Posterior cingulate gyrus (tissue), 11 donors: ENCODE results near the gene NOD2.

Source experiments
- DNase-seq, 10 donors: peaks; one replicate each; pipeline versions ENCODE4 v3.0.0 to v3.0.0-alpha.2; 2020 to 2021; ENCODE audit warnings: mixed read lengths in 3 of 10
- intact Hi-C: fragments of 100-400 bp; cut with DNase I; formaldehyde crosslinking; loops from one replicate; pipeline ENCODE4 v1.15.1; 2023

Gene NOD2

DNA sequence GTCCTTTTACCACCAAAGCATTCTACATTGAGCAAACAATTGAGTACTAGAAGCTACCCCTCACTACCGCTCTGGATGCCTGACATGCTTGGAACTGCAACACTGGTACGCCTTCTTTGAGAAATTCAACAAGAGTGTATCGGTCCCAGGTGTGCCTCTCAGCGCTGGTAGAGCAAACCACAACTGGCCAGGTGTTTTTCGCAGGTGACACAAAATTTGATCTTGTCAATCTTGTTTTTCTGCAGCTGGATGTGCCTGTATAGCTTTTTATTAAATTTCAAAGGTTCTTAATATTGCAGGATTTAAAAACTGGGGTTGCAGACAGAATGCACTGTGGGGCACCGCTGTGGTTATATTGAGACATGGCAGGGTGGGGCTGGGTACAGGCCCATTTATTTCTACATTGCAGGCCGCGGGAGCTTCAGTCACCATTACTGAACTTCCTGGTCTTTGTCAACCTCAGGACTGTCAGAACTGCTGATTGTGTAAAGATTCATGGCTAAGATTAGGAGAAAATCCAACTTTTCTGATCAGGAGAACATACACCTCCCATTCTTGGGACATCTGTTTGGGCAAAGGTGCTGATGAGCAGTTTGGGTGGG lies 7.8 kb upstream of the NOD2 start:
- intact Hi-C loops = no loop called here

GRCh38 chr16:50688083-50688482 lies 5.3 kb upstream of the NOD2 start:
- DNase-seq = peak in 2 of 10 donors; percentile 47 to 59
- intact Hi-C loops = no loop called here

More for the DNA sequence above, 7.8 kb upstream of the NOD2 start:
- DNase-seq = no peak

DNA sequence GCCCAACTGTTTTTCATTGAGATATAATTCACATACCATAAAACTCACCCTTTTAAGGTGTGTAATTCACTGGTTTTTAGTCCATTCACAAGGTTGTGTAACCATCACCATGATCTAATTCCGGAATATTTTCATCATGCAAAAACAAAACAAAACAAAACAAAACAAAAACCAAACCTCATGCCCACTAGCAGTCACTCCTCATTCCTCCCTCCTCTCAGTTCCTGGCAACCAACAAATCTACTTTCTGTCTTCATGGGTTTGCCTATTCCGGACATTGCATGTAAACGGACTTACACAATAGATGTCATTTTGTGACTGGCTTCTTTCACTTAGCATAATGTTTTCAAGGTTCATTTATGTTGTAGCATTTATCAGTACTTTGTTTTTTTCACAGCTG lies 4.5 kb upstream of the NOD2 start:
- DNase-seq = no peak
- intact Hi-C loops = no loop called here

- DNase-seq = no peak
- intact Hi-C loops = no loop called here
These were observed 3.2 kb upstream of the NOD2 start for GRCh38 chr16:50690177-50690576.

GRCh38 chr16:50692644-50692998 lies 785 bp upstream of the NOD2 start:
- intact Hi-C loops = no loop called here
- no peak for DNase-seq

GRCh38 chr16:50694206-50694605 lies 800 bp downstream of the NOD2 start:
- intact Hi-C loops = no loop called here
- no peak for DNase-seq

GRCh38 chr16:50695017-50696000 lies 1.9 kb downstream of the NOD2 start:
- DNase-seq = no peak

GRCh38 chr16:50696126-50696525 lies 2.7 kb downstream of the NOD2 start:
- DNase-seq = no peak
- intact Hi-C loops = no loop called here

More at GRCh38 chr16:50695017-50696000, 1.9 kb downstream of the NOD2 start:
- intact Hi-C loops = no loop called here

GRCh38 chr16:50696575-50697420 lies 3.4 kb downstream of the NOD2 start:
- intact Hi-C loops = no loop called here
- DNase-seq = peak in 1 of 10 donors; percentile 75

- no peak for DNase-seq
- intact Hi-C loops = no loop called here
These were observed 4.0 kb downstream of the NOD2 start for GRCh38 chr16:50697421-50697715.

GRCh38 chr16:50697881-50698767 lies 4.7 kb downstream of the NOD2 start:
- intact Hi-C loops = no loop called here
- DNase-seq = peak in 1 of 10 donors; percentile 78

DNA sequence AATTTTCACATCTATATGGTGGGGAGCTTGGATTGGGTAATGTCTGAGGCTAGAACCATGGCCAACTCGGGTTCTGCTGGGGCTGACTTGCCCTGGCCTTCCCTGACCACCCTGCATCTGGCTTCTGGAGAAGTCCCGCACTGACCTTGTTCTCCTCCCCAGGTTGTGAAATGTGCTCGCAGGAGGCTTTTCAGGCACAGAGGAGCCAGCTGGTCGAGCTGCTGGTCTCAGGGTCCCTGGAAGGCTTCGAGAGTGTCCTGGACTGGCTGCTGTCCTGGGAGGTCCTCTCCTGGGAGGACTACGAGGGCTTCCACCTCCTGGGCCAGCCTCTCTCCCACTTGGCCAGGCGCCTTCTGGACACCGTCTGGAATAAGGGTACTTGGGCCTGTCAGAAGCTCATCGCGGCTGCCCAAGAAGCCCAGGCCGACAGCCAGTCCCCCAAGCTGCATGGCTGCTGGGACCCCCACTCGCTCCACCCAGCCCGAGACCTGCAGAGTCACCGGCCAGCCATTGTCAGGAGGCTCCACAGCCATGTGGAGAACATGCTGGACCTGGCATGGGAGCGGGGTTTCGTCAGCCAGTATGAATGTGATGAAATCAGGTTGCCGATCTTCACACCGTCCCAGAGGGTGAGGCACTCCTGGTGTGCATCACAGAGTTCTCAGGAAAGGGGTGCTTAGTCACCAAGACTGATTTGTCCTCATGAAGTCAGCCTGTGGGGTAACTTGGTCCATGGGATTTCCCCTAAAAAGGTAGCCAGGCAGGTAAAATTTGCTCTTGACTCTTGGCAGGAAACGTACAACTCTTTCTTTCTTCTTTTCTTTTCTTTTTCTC lies 6.1 kb downstream of the NOD2 start:
- intact Hi-C loops = no loop called here
- DNase-seq = peak in 1 of 10 donors; percentile 76

- intact Hi-C loops = no loop called here
These were observed 9.3 kb downstream of the NOD2 start for GRCh38 chr16:50702725-50703124.

GRCh38 chr16:50704245-50704644 lies 10.8 kb downstream of the NOD2 start:
- intact Hi-C loops = no loop called here
- no peak for DNase-seq

More at GRCh38 chr16:50702725-50703124, 9.3 kb downstream of the NOD2 start:
- DNase-seq = peak in 1 of 10 donors; percentile 21

- intact Hi-C loops = no loop called here
- no peak for DNase-seq
These were observed 12.2 kb downstream of the NOD2 start for GRCh38 chr16:50705436-50706110.

DNA sequence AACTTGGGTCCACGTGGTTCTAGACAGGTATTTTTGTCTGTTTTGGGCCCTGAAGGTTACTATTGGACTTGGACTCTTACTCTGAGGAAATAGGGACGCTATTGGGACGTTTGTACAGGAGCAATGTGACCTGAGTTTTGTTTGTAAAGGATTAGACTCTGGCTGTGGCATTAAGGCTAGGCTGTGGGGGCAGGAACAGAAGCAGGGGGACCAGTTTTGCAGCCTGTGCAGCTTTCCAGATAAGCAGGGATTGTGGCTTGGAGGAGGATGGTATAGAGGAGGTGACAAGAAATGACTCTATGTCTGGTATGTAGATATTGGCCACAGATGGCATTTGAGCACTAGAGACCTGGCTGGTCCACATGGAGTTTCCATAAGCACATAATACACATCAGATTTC lies 12.8 kb downstream of the NOD2 start:
- intact Hi-C loops = no loop called here
- no peak for DNase-seq

DNA sequence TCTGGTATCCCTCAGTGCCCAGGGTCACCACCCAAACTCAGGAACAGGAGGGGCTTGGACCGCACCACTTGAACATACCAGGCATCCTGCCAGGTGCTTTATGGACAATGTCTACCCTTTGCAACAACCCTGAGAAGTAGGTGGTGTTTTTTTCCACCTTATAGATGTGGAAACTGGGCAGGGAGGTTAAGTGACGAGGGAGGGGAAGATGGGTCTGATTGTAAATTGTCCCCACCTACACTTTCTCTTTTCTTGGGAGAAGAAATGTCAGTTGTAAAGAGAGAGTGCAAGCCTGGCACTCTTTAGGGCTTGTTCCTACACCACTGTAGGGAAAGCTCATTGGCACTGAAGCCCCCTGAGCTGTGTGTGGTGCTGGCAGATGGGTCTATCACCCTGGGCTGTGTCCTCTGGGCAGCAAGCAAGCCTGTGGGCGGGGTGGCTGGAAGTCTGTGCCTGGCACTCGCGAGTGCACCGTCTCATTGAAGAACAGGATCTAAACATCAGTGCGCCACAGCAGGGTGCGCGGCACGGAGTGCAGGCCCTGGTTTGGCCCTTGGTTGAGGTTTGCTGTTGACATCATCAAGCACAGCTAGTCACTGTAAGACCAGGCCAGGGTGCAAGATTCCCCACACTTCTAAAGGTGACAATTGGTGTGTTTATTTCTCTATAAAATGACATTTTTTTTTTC lies 15.1 kb downstream of the NOD2 start:
- DNase-seq = no peak
- intact Hi-C loops = no loop called here

DNA sequence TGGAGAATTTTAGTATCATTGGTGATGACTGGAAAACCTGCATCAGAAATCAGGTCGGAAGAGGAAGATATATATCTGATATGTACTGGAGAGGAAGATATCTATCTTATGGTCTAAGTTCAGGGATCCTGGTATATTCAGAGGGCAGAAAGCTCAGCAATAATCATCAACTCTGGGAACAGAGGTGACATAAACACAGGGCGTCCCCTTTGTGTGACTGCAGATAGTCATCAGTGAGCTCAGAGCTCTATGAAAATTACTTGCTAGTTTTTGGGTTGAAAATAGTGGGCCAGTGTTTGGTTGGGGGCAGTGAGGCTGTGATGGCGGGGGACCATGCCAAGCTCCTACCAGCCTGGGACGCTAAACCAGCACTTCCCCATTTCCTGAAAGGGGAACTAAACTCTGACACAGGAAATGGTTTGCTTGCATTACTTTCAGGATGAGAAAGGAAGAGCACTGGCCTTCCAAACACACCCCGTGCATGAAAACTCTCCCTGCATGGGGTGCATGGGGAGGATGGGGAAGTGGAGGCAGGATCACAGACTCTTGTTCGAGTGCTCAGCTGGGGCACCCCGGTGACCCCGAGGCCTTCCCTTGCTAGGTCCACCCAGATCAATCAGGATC lies 15.8 kb downstream of the NOD2 start:
- intact Hi-C loops = no loop called here
- DNase-seq = no peak
